Body of pancreas (tissue), 4 donors: ENCODE measurements around the gene UAP1L1. TPM values are rescaled to one million over a fixed set of nuclear protein-coding genes. Genes with fewer than 3 reads are reported as not detected.

Experiments
- ATAC-seq: fragments of 150-250 bp; one replicate; pipeline ENCODE4 v1.9.1; 2016
- DNase-seq, 4 donors: peaks; one replicate each; pipeline ENCODE4 v3.0.0-alpha.2; 2019
- H3K27ac ChIP-seq, 4 donors: fragments of 200-600 bp; sonication (generic); 1 replicate in 3 of 4; 2 replicates in 1 of 4; pipeline versions ENCODE4 v1.5.1 to v1.6.1; 2016 to 2019; ENCODE audit warnings: mild to moderate bottlenecking in 1 of 4, mixed read lengths in 1 of 4, moderate library complexity in 1 of 4
- H3K27me3 ChIP-seq, 2 donors: fragments of 200-600 bp; sonication (generic); one replicate each; pipeline ENCODE4 v1.6.0; 2016; ENCODE audit warnings: mild to moderate bottlenecking in 1 of 2
- H3K36me3 ChIP-seq, 2 donors: fragments of 200-600 bp; sonication (generic); replicated peaks in 1 of 2; 2 replicates each; pipeline ENCODE4 v1.5.1; 2016; ENCODE audit warnings: low read depth in 2 of 2; ENCODE audit not compliant: insufficient read depth in 1 of 2
- H3K4me1 ChIP-seq: fragments of 200-600 bp; sonication (generic); one replicate; pipeline ENCODE4 v1.6.0; 2016
- H3K4me3 ChIP-seq, 2 donors: fragments of 200-600 bp; sonication (generic); 1 replicate in 1 of 2; 2 replicates in 1 of 2; pipeline ENCODE4 v1.5.1; 2016 to 2019
- H3K9me3 ChIP-seq, 3 donors: fragments of 200-600 bp; sonication (generic); 1 replicate in 2 of 3; 2 replicates in 1 of 3; pipeline ENCODE4 v1.5.1; 2016
- POLR2A ChIP-seq, 3 donors: fragments of 450-650 bp; IDR thresholded peaks; one replicate each; pipeline ENCODE4 v1.6.1; 2016; ENCODE audit warnings: antibody characterized with exemption in 3 of 3, mild to moderate bottlenecking in 2 of 3
- WGBS, 2 donors: methylation state at CpG; one replicate each; pipeline ENCODE4 v1.1.5; 2017; 5-methylcytosine and 5-hydroxymethylcytosine counted together
- intact Hi-C: fragments of 100-400 bp; cut with DNase I; formaldehyde crosslinking; loops from one replicate; pipeline ENCODE4 v1.15.1; 2023
- total RNA-seq, 2 donors: library from RNA; depleted of rRNA; stranded (reverse); fragments of >200 nt; gene quantifications; one replicate each; pipeline ENCODE4 v1.1.0, GENCODE V29; 2016
- TF ChIP-seq, protein P1 (sequence below), 7 experiments: fragments of 450-650 bp in 4 of 7; fragments of 200-600 bp in 3 of 7; sonication (generic) in 3 of 7; IDR thresholded peaks; one replicate each; pipeline ENCODE4 v1.5.1; 2016 to 2019; ENCODE audit warnings: antibody characterized with exemption in 7 of 7

The UAP1L1 gene
- total RNA-seq, 2 donors from 2014 or later = 7.8 to 8.2 TPM

- WGBS, 2 donors = 3% methylated on average over 89 of the region's 96 CpGs; no CpG with 5 or more reads in 1 of the 2 donors
- H3K36me3 ChIP-seq = no peaks in the 10 kb centered on the region
- H3K9me3 ChIP-seq = no peaks in the 10 kb centered on the region
- intact Hi-C loops = no loop called here
- peak overlapping the region in 1 of 2 donors; percentile 17 for H3K4me3 ChIP-seq
- peak overlapping the region in 3 of 4 donors; percentile 15 to 77 (median 54) for H3K27ac ChIP-seq
- TF ChIP-seq, protein P1, sequence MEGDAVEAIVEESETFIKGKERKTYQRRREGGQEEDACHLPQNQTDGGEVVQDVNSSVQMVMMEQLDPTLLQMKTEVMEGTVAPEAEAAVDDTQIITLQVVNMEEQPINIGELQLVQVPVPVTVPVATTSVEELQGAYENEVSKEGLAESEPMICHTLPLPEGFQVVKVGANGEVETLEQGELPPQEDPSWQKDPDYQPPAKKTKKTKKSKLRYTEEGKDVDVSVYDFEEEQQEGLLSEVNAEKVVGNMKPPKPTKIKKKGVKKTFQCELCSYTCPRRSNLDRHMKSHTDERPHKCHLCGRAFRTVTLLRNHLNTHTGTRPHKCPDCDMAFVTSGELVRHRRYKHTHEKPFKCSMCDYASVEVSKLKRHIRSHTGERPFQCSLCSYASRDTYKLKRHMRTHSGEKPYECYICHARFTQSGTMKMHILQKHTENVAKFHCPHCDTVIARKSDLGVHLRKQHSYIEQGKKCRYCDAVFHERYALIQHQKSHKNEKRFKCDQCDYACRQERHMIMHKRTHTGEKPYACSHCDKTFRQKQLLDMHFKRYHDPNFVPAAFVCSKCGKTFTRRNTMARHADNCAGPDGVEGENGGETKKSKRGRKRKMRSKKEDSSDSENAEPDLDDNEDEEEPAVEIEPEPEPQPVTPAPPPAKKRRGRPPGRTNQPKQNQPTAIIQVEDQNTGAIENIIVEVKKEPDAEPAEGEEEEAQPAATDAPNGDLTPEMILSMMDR (IDR thresholded peaks at IDR 0.05) = no peak
- no peak for TF ChIP-seq POLR2A (IDR thresholded peaks at IDR 0.05)
- peak in 1 of 4 donors; percentile 50 for DNase-seq
- H3K4me1 ChIP-seq = peaks cover 38% of the 10 kb centered on the region
- peak; percentile 15 for ATAC-seq
- H3K27me3 ChIP-seq = no peaks in the 10 kb centered on the region
These were observed 31.8 kb upstream of the UAP1L1 start for GRCh38 chr9:137045294-137046087.

DNA sequence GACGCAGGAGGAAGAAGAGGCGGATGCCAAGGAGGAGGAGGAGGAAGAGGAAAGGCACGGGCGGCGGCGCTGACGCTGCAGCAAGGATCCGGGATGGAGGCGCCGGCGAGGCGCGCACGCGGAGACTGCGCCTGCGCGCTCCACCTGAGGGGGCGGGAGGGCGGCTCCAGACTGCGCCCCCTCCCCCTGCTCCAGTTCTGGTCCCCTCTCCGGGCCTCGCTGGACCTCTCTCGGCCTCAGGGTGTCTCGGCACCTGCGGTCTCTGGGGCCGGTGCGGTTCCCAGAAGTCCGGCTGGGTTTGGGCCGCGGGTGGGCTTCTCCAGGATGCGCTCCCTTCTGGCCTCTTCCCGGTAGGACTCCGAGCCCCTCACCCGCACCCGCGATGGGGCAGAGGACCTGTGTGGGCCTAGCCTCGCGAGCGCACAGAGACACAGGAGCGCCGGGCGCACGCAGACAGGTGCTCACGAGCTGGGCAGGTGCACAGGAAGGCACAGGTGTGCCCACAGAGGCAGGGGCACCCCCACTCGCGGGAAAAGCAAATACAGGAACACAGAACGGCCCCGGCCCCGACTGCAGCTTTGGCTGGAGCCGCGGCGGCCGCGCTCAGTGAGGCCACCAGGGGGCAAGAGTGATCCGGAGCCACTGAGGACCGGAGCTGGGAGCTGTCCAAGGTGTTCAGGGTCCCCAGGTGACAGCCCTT is 31.1 kb upstream of the UAP1L1 start, which contains the start of gene NPDC1:
TSS of gene NPDC1 (minus strand) at position 90 of the 700 bp plus-strand sequence. CDS start 188 bp downstream, outside the sequence.
- Histone ChIP-seq H3K27me3 (no peaks in the 10 kb centered on the region), H3K4me1 (peaks cover 38% of the 10 kb centered on the region), H3K4me3 (peak within 1 kb of the TSS in 1 of 2 donors; percentile 17), H3K27ac (peak within 1 kb of the TSS in 3 of 4 donors; percentile 15 to 77 (median 54)), H3K9me3 (no peaks in the 10 kb centered on the region), H3K36me3 (no peaks in the 10 kb centered on the region)
- 1% methylated on average over 13 to 56 of the region's 57 CpGs for WGBS, 2 donors
- peak in 1 of 3 donors; percentile 16 for TF ChIP-seq POLR2A (IDR thresholded peaks at IDR 0.05)
- TF ChIP-seq, protein P1 (IDR thresholded peaks at IDR 0.05) = peak; percentile 75 to 94 (median 87)
- intact Hi-C loops = no loop called here
- DNase-seq = peak; percentile 87 to 90 (median 88)
- ATAC-seq = peak; percentile 77

DNA sequence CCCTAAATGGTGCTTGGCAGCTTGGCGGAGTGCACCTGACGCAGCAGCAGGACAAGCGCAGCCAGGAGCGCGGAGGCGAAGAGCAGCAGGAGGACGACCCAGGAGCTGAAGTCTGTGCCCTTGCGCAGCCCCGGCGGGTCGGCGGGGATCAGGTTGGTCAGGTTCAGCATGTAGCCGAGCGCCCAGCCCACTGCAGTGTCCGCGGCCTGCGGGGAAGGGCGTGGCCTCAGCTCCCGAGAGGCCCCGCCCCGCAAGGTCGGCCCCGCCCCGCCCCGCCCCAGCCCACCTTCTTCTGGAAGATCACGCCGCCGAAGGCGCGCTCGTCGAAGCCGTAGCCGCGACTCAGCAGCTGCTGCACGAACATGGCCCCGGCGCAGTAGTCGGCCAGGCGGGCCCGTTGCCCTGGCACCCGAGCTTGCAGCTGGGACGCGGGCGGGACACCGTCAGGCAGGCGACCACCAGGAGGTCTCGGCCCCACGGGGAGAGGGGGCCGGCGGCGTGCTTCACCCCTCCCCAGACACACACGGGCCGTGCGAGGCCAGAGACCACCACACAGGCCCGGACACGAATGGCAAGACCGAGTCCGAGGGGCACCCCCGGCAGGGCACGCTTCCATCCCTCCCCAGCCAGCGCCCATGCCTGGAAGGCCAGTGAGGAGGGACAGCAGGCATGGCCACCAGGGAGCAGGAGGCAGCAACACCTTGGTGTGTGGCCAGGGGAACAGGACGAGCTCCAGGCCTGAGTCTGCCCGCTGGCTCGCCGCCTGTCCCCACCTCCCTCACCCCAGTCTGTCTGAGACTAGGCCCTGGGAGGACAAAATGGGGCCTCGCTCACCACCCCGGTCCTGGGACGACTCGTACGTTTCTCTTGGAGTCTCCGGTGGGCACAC is 28.4 kb upstream of the UAP1L1 start:
- H3K9me3 ChIP-seq = no peaks in the 10 kb centered on the region
- DNase-seq (peak in 1 of 4 donors; percentile 45), ATAC-seq (no peak)
- H3K4me1 ChIP-seq = peaks cover 45% of the 10 kb centered on the region
- H3K36me3 ChIP-seq = no peaks in the 10 kb centered on the region
- no peaks in the 10 kb centered on the region for H3K27me3 ChIP-seq
- no peak overlapping the region for H3K4me3 ChIP-seq
- no peak for TF ChIP-seq POLR2A (IDR thresholded peaks at IDR 0.05)
- TF ChIP-seq, protein P1 (IDR thresholded peaks at IDR 0.05) = peak in 1 of 7 experiments; percentile 1
- intact Hi-C loops = loop anchor here (2.0 kb wide), 1 partner anchor 16 kb away; no protein-coding TSS in a partner anchor
- WGBS, 2 donors = 31 to 47% methylated on average over 8 to 61 of the region's 72 CpGs
- H3K27ac ChIP-seq = no peak overlapping the region
